Dedifferentiated amniotic fluid mesenchymal stem cell (primary cell): ENCODE data around the gene HMMR.
"Not testable (repeated sequence)": the region's sequence is repeated elsewhere in the genome, so short reads cannot be mapped to it uniquely, and the experiment has no call there.

Source experiments
- DNase-seq: peaks from one replicate; pipeline ENCODE4 v3.0.0-alpha.2; 2016; ENCODE audit errors: extremely low spot score

HMMR gene, protein sequence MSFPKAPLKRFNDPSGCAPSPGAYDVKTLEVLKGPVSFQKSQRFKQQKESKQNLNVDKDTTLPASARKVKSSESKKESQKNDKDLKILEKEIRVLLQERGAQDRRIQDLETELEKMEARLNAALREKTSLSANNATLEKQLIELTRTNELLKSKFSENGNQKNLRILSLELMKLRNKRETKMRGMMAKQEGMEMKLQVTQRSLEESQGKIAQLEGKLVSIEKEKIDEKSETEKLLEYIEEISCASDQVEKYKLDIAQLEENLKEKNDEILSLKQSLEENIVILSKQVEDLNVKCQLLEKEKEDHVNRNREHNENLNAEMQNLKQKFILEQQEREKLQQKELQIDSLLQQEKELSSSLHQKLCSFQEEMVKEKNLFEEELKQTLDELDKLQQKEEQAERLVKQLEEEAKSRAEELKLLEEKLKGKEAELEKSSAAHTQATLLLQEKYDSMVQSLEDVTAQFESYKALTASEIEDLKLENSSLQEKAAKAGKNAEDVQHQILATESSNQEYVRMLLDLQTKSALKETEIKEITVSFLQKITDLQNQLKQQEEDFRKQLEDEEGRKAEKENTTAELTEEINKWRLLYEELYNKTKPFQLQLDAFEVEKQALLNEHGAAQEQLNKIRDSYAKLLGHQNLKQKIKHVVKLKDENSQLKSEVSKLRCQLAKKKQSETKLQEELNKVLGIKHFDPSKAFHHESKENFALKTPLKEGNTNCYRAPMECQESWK

DNA sequence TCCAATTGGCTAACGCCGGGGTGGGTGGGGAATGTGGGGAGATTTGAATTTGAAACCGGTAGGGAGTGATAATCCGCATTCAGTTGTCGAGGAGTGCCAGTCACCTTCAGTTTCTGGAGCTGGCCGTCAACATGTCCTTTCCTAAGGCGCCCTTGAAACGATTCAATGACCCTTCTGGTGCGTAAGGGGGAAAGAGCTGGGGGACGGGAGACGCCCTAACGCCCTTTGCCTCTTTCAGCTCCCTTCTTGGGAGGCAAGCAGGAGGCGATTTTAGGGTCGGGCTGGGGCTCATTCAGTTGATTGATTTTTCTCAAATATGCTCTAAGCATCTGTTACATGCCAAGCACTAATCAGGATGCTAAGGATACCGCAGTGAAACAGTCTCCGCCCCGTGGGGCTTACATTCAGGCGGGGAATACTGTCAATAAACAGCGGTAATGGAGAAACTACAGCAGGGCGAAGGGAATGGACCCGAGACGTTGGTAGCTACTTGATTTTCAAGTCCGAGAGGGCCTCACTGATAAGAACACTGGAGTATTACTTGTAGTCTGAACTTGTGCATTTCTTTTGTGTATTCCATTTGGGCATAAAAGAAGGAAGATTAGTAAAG, at the start of gene HMMR:
HMMR (plus strand) TSS at position 71 of the 610 bp plus-strand sequence; CDS start at position 132, 61 bp downstream.
- no peak for DNase-seq

- DNase-seq, result not testable (repeated sequence)
Measured at GRCh38 chr5:163415673-163416072, 44.8 kb upstream of the HMMR start.

DNA sequence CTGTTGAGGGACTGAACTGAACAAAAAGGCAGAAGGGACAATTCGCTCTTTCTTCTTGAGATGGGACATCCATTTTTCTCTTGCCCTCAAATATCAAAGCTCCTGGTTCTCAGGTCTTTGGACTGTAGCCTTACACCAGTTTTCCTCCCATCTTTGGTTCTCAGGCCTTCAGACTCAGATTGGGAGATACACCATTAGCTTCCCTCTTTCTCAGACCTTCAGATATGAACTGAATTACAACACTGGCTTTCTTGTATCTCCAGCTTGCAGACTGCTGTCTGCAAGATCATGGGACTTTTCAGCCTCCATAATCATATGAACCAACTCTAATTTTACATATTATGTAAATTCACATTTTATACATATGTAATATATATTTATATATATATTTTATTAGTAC, 35.6 kb upstream of the HMMR start:
- DNase-seq, result no peak

DNA sequence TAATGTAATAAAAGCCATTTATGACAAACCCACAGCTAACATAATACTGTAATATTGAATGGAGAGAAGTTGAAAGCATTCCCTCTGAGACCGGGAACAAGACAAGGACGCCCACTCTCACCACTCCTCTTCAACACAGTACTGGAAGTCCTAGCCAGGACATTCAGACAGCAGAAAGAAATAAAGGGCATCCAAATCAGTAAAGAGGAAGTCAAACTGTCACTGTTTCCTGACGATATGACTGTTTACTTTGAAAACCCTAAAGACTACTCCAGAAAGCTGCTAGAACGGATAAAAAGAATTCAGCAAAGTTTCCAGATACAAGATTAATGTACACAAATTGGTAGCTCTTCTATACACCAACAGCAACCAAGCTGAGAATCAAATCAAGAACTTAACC, 34.3 kb upstream of the HMMR start:
- DNase-seq, result not testable (repeated sequence)

DNA sequence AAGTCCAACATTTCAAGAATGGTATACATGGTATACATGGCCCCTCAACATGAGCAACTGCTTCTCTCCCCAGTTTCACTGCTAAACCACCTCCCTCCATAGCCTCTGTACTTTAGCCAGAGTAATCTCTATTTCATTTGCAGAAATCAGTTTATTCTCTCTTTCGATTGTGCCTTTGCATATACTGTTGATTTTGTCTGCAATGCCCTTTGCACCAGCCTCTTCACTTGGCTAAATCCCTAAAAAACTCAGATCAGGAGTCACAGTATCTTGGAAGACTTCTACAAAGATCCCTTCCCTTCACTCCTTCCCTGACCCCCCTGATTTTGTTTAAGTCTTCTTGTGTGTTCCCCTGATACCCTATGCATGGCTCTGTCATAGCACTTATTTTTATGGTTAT, 27.9 kb upstream of the HMMR start:
- DNase-seq, result no peak

GRCh38 chr5:163433271-163433670, 27.2 kb upstream of the HMMR start:
- DNase-seq, result no peak

GRCh38 chr5:163434401-163434866, 26.0 kb upstream of the HMMR start:
- no peak for DNase-seq

GRCh38 chr5:163436515-163436914, 23.9 kb upstream of the HMMR start:
- no peak for DNase-seq

DNA sequence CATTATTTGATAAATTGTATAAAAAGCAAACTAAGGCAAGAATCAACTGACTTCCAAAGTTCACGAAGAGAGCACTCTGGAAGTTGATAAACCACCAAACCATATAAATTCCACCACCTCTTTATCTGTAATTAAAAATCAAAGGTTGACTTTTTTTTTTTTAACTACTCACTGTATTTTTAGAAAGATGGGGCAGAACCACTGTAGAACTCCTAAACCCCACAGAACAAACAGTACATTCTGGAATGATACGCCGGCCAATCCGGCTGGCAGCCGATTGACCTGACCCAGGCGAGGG, 23.5 kb upstream of the HMMR start:
- DNase-seq, result no peak

DNA sequence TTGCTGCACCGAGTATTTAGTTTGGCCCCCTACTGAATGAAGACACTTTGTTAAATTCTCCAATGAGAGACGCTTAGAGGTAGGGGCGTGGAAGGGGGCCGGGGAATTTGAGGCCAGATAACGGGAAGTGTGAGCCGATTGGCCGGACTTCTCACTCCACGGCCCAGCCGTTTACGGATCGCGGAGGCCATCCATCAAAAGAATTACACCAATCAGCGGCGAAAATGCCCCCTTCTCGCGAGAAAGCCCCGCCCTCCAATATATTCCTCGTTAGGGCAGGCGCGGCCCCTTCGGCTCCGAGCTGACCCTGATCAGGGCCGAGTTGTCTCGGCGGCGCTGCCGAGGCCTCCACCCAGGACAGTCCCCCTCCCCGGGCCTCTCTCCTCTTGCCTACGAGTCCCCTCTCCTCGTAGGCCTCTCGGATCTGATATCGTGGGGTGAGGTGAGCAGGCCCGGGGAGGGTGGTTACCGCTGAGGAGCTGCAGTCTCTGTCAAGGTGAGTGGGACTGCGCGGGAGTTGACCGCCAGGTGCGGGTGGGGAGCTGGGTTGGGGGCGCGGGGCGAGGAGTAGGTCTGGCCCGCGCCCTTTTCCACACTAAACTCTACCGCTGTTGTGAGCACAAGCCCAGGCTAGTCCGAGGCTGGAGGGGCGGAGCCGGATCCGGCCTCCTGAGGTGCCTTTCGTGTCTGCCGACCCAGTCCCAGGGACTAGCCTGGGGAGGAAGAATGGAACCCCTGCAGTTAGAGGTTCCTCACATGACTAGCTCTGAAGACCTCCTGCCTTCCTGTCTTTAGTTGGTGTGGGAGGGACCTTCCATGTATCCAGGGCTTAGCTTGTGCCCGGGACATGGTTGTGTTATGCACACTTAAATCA, 22.9 kb upstream of the HMMR start, which contains the start of gene CCNG1:
CCNG1 (plus strand) TSS at position 287 of the 874 bp plus-strand sequence. CDS start 1,662 bp downstream, outside the sequence.
- DNase-seq, result peak; percentile 97

GRCh38 chr5:163439092-163439425, 21.4 kb upstream of the HMMR start:
- no peak for DNase-seq

DNA sequence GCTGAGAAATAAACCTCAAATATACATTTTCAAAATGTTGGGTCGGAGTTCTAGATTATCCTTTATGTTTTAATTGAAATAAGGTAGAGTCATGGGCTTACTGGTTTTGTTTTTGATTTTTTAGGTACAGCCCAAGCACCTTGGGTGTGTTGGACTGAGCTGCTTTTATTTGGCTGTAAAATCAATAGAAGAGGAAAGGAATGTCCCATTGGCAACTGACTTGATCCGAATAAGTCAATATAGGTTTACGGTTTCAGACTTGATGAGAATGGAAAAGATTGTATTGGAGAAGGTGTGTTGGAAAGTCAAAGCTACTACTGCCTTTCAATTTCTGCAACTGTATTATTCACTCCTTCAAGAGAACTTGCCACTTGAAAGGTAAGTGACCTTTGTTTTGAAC, 19.5 kb upstream of the HMMR start:
- DNase-seq, result no peak

DNA sequence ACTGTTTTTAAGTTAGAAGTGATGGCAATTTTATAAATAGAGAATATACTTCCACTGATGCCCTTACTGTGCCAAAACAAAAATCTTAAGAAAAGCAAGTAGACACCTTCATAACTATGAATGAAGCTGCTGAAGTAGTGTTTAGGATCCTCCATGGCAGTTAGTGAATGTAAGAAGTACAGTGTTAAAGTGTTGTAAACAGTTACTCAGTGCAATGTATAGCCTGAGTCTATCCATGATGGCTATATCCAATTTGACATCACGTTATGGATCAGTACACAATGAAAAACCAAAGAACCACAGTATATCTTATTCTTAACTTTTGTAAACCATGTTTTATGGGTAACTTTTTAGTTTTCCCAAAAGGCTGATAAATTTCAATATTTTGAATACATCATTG, 15.9 kb upstream of the HMMR start:
- DNase-seq, result no peak

DNA sequence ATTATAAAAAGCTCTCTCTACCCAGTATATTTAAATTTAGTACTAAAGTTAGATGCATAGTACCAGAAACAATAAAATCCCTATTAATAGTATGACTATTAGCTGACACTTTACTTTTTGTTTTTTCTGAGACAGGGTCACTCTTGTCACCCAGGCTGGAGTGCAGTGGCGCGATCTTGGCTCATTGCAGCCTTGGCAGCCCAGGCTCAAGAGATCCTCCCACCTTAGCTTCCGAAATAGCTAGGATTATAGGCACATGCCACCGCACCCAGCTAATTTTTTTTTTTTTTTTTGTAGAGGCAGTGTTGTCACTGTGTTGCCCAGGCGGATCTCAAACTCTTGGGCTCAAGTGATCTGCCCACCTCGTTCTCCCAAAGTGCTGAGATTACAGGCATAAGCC, 15.1 kb upstream of the HMMR start:
- no peak for DNase-seq

DNA sequence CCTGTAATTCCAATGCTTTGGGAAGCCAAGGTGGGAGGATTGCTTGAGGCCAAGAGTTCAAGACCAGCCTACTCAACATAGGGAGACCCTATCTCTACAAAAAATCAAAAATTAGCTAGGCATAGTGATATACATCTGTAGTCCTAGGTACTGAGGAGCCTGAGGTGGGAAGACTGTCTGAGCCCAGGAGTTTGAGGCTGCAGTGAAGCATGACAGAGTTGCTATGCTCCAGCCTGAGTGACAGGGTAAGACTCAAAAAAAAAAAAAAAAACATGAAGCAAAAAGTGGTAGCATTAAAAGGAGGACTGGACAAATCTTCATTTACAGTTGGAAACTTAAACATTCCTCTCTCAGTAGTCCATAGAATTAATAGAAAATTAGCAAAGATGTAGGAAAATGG, 13.2 kb upstream of the HMMR start:
- DNase-seq, result no peak

GRCh38 chr5:163447875-163448274, 12.6 kb upstream of the HMMR start:
- DNase-seq, result no peak

GRCh38 chr5:163448491-163448890, 11.9 kb upstream of the HMMR start:
- no peak for DNase-seq

GRCh38 chr5:163451489-163451888, 8.9 kb upstream of the HMMR start:
- no peak for DNase-seq

DNA sequence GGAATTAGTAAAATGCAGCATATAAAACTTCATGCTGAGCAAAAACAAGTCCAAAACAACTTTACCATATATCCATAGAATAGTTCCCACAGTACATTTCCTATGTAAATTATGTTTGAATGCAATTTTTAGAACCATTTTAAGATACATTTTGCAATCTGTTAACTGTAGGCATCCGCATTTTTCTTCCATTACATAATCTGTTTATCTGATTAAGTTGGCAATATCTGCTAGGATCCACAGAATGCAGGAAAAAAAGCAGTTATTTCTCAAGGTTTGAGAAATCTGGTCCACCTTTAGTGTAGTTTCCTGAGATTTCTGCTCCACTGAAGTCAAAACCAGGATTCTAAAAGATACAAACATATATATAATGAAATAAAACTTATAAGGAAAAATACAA, 6.7 kb upstream of the HMMR start:
- DNase-seq, result peak; percentile 36

GRCh38 chr5:163455406-163455805, 5.0 kb upstream of the HMMR start:
- not testable (repeated sequence) for DNase-seq

DNA sequence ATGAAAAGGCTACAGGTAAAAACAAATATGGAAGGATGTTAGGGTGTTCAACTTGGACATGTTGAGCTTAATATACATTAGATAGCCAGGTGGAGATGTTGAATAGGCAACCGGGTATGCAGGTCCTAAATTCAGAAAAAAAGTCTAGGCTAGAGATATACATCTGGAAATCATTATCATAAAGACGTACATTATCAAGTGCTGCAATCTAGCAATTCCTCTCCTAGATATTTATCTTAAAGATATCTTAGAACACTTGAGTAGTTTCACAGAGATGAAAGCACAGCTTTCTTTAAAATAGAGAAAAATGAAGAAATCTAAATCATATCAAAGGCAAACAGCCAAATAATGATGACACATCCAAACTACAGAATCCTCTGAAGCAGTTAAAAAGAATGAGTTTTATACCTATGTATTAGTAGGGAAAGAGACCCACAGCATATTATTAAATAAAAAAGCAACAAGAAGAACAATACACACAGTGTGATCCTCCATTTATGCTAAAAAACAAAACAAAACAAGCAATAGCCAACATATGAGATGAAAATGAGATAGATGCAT, 4.3 kb upstream of the HMMR start:
- DNase-seq, result no peak

DNA sequence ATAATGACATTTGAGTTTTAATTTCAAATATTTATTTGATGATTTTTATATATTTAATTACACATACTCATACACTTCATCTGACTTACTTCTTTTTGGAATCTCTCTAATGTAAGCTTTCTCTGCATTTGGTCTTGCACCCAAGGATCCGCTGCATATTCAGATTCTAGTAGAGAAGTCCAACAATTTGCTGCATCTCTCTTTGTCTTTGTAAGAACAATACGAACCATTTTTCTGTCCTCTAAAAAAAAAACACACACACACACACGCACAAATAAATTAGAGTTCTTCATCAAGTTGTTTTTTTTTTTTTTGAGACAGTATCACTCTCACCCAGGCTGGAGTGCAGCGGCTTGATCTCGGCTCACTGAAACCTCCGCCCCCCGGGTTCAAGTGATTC, 3.6 kb upstream of the HMMR start:
- no peak for DNase-seq
